Epithelial cell of esophagus (primary cell): ENCODE results near the gene ARID1A.
"Not testable (repeated sequence)": the region's sequence is repeated elsewhere in the genome, so short reads cannot be mapped to it uniquely, and the experiment has no call there.

Experiments
- DNase-seq: peaks from one replicate; pipeline ENCODE4 v3.0.0; 2010; ENCODE audit warnings: low read depth
- H3K4me3 ChIP-seq: 2 replicates; pipeline ENCODE4 v1.5.1; 2011; ENCODE audit warnings: mild to moderate bottlenecking, low read length, control low read depth
- TF ChIP-seq, protein P1 (sequence below): IDR thresholded peaks from 2 replicates; pipeline ENCODE4 v1.5.1; 2011; ENCODE audit warnings: low read depth, mild to moderate bottlenecking, low read length, control low read depth, inconsistent platforms; ENCODE audit not compliant: insufficient read depth; ENCODE audit errors: missing control alignments

The ARID1A gene

DNA sequence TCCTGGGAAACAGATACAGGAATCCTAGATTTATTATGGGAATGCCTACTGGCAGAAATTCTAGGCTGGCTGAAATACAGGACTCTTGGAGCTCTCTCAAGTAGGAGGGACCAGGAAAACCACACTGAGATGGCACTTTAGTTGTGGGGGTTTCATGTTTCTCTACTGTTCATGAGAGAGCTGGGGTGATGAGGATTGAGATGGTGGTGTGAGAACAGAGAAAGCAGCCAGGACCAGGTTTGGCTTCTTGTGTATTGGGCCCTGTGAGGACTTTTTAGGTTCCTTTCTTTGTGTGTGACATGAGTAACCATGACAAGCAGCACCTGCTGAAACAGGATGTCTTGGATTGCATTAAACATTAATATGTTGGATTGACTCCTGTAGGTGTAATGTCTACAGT, 4.9 kb downstream of the ARID1A start:
- TF ChIP-seq, protein P1, sequence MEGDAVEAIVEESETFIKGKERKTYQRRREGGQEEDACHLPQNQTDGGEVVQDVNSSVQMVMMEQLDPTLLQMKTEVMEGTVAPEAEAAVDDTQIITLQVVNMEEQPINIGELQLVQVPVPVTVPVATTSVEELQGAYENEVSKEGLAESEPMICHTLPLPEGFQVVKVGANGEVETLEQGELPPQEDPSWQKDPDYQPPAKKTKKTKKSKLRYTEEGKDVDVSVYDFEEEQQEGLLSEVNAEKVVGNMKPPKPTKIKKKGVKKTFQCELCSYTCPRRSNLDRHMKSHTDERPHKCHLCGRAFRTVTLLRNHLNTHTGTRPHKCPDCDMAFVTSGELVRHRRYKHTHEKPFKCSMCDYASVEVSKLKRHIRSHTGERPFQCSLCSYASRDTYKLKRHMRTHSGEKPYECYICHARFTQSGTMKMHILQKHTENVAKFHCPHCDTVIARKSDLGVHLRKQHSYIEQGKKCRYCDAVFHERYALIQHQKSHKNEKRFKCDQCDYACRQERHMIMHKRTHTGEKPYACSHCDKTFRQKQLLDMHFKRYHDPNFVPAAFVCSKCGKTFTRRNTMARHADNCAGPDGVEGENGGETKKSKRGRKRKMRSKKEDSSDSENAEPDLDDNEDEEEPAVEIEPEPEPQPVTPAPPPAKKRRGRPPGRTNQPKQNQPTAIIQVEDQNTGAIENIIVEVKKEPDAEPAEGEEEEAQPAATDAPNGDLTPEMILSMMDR, result no peak
- H3K4me3 ChIP-seq, result peak overlapping the region; percentile 10
- DNase-seq, result no peak

GRCh38 chr1:26701266-26701994, 5.6 kb downstream of the ARID1A start:
- peak overlapping the region; percentile 31 for H3K4me3 ChIP-seq

DNA sequence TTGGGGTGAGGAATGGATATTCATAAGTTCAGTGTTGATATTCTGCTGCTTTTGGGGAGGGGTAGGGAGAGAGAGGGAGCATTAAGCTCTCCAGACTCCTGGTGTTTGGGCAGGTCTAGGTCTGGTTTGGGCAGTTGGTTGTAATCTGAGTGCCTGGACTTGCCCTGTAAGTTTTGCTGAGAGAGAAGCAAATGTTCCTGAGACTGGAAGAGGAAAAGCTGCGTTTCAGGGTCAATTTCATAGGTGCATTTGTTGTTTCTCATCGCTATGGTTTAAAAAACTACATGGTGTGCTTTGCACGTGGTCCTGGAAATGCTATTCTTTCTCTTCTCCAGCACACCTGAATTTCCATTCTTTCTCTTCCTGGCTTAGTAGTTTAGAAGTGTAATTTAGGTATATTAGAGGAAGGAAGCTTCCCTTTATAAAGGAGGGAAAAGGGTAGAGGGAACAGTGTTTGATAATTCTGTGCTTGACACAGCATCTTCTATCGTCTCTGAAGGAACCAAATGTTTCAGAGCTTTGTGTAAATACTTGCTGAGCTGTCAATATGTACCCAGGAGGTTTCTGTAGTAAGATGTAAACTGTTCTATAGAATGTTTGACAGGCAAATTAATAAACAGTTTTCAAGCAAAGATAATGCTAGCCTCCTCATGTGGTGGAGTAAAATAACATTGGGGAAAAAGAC, 6.3 kb downstream of the ARID1A start:
- TF ChIP-seq, protein P1, result no peak
- peak overlapping the region; percentile 31 for H3K4me3 ChIP-seq
- peak; percentile 74 for DNase-seq

More at GRCh38 chr1:26701266-26701994, 5.6 kb downstream of the ARID1A start:
- peak; percentile 70 for DNase-seq
- TF ChIP-seq, protein P1, result no peak

DNA sequence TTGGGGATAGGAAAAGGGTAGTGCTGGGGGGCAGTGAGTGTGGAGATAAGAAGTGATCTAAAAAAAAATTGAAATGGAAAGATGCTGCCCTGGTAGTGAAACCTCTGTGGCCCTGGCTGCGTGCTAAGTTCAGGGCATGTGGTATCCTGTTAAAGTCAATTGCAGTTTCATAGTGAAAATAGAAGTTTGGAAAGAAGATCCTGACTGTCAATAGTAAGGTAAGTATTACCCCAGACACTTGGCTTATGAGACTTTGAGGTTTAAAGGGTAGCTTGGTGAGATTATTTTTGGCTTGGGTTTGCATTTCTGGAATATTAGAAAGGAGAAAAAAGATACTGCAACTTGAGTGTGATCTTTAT, 6.8 kb downstream of the ARID1A start:
- peak overlapping the region; percentile 31 for H3K4me3 ChIP-seq
- DNase-seq, result no peak
- TF ChIP-seq, protein P1, result no peak

- TF ChIP-seq, protein P1, result no peak
- no peak overlapping the region for H3K4me3 ChIP-seq
- DNase-seq, result no peak
These were observed 7.7 kb downstream of the ARID1A start for GRCh38 chr1:26703478-26703877.

GRCh38 chr1:26704629-26705028, 8.8 kb downstream of the ARID1A start:
- H3K4me3 ChIP-seq, result no peak overlapping the region
- TF ChIP-seq, protein P1, result no peak
- no peak for DNase-seq

DNA sequence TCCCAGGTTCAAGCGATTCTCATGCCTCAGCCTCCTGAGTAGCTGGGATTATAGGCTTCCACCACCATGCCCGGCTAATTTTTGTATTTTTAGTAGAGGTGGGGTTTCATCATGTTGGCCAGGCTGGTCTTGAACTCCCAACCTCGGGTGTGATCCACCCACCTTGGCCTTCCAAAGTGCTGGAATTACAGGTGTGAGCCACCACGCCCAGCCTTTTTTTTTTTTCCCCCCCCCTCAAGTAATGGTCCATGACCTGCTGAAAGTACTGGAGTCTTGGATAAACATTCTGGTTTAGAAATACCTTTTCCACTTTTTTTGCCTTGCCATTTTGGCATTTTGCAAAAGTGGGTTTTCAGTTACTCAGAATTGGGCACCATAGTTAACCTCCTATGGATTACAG, 9.4 kb downstream of the ARID1A start:
- DNase-seq, H3K4me3 ChIP-seq: not testable (repeated sequence)
